IPS-18c (cell line): ENCODE data around the gene SKI.

Experiments used
- H3K4me3 ChIP-seq: 2 replicates; pipeline ENCODE4 v1.7.0; 2013; ENCODE audit warnings: low read depth, mild to moderate bottlenecking, low read length, moderate library complexity; ENCODE audit not compliant: insufficient read depth
- H3K9me3 ChIP-seq: one replicate; pipeline ENCODE4 v1.6.1; 2013; ENCODE audit warnings: mild to moderate bottlenecking, low read length, moderate library complexity; ENCODE audit not compliant: control insufficient read depth, insufficient read depth

The SKI gene

DNA sequence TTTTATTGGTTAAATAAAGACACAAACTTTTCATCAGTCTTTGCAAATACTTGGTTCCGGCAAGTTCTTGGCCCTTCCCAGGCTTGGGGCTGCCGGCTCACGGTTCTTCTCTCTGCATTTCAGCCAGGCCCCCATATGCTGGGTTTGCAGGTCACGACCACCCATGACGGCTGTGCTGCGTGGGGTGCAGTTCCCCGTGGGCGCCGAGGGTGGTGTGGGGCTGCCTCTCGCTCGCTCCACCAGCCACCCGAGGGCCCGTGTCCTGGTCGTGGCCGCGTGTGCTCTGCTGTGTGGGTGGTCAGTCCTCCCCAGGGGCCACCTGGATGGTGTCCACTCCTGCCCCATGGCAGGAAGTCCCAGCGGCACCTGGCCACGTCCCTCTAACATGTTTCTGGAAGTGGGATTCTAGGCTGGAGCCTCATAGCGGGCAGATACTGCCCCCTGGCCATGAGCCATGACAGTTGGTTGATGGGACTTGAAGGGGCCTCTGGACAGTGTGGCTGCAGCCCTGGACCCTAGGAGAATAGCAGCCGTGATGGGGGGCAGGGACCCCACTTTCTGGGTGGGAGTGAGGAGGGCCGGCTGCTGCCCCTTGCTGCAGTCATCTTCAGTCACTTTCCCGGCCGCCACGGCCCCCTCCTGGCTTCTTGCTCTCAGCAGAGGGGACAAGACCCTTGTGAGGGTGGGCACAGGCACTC lies 46.3 kb downstream of the SKI start:
- H3K9me3 ChIP-seq, result no peaks in the 10 kb centered on the region
- H3K4me3 ChIP-seq, result no peak overlapping the region

DNA sequence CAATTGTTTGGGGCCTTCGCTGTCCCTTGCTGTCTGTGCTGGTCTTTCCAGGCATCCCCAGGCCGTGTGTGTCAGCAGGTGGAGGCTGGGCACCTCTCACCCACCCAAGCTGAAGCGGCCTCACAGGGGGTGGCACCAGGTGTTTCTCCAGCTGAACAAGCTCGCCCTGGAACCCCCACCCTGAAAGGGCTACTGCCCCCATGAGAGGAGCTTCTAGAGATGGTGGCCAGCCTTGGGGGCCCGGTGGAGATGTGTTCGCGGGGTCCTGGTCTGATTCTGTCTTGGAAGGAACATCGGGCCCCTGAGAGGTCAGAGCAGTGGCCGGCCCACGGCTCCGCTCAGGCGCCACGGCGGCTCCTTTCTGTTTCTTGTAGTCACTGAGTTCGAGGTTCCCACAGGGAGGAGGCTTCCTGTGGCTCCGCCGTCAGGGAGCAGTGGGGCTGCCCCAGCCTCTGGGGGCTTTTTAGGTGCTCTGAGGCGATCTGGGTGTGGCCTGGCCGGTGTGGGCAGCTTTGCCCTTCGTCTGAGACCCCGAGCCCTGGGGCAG lies 46.9 kb downstream of the SKI start:
- Histone ChIP-seq H3K9me3 (no peaks in the 10 kb centered on the region), H3K4me3 (no peak overlapping the region)

DNA sequence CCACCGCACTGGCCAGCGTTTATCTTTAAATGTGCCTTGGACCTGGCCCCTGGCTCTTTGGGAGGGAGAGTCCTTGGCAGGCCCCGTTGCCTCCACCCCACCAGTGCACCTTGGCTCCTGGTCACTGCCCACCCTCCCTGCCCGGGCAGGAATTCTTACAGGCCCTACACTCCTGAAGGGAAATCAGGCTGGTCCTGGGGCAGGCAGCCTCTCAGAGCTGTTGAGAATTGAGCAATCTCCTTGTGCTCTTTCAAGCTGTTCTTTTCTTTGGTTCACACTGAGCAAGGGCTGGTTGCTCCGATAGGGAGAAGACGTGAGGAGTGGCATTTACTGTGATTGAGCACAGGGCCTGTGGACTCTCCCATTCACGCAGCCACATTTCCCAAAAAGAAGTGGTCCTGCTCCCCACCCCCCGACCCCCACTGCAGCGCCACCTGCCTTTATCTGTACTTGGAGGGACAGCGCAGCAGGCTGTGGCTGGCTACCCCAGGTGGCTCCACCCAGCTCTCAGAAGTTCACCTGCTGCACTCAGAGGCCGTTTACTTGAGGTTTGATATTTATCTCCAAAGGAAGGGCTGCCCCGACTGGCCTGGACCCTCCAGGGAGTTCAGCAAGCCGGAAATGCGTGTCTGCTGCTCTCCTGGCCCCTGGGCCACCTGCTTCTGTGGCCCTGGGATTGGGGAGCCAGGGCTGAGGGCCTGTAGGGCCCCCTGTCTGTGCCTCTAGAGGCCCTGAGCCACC lies 47.8 kb downstream of the SKI start:
- Histone ChIP-seq H3K4me3 (no peak overlapping the region), H3K9me3 (no peaks in the 10 kb centered on the region)

DNA sequence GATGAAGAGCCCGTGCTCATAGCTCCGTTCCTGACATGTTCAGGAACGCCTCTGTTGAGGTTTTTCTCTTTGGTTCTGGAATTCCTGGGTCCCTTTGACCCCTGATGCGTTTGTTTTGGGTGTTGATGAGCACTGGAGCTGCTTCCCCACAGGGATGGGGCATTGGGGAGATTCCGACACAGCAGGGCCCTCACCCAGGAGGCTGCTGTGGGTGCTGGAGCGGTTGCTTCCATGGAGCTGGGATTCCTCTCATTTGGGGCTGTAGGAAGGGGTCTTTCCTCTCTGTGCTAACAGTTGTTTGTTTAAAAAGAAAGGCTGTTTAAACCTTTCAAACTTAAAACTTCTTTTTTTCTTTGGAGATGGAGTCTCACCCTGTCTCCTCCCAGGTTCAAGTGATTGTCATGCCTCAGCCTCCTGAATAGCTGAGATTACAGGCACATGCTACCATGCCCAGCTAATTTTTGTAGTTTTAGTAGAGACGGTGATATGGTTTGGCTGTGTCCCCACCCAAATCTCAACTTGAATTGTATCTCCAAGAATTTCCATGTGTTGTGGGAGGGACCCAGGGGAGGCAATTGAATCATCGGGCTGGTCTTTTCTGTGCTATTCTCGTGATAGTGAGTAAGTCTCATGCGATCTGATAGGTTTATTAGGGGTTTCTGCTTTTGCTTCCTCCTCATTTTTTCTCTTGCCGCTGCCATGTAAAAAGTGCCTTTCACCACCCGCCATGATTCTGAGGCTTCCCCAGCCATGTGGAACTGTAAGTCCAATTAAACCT lies 48.9 kb downstream of the SKI start:
- Histone ChIP-seq H3K4me3 (no peak overlapping the region), H3K9me3 (no peaks in the 10 kb centered on the region)

DNA sequence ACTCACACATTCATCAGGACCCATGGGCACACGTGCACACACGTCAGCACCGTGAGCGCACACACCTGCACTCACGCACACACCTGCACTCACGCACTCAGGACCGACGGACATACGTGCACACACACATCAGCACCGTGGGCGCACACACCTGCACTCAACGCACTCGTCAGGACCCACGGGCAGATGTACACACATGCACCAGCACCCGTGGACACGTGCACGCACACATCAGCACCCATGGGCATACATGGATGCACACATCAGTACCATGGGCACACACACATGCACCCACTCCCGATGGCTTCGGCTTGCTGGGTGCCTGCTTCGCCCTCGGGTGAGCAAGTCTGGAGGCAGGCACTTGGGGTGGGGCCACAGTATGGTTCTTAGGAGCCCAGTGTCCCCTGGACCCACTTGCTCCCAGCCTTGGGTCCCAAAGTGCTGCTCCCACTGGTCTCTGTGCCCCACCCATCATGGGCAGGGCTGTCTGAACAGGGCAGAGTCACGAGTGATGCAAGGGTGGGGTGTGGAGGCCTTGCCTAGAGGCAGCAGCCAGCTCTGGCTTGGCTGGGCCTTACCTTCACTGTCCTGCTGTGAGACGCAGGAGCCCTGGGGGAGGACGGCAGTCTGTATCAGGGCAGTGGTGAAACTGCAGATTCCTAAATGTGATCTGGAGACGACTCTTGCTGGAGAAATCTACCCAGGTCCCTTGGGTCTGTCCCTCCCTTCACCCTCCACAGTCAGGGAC lies 49.8 kb downstream of the SKI start:
- Histone ChIP-seq H3K9me3 (no peaks in the 10 kb centered on the region), H3K4me3 (no peak overlapping the region)

DNA sequence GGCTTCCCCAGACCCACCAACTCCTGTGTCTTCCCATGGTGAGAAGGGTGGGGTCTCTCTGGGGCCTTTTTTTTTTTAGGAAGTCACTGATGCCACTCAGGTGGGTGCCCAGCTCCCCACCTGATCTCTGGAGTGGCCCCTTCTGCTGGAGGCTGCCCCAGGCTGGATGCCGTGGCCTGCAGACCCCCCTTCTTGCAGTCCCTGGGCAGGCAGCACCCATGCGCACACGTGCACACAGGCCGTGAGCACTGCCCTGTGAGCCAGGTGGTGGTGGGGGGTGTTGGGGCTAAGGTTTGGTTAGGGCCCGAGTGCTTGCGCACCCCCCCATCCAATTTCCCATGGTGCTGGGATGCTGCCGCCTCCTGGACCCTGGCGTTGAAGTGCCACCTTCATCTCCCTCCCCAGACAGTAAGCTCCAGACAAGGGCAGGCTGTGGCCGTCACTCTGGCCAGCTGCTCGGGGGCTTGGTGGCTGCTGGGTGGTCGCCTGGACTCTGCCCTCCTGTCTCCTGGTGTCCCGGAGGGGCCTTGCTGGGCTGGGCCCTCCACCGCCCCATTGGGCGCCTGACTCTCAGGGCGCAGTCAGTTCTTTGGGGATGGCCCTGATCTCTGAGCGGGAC lies 50.6 kb downstream of the SKI start:
- Histone ChIP-seq H3K4me3 (no peak overlapping the region), H3K9me3 (no peaks in the 10 kb centered on the region)

DNA sequence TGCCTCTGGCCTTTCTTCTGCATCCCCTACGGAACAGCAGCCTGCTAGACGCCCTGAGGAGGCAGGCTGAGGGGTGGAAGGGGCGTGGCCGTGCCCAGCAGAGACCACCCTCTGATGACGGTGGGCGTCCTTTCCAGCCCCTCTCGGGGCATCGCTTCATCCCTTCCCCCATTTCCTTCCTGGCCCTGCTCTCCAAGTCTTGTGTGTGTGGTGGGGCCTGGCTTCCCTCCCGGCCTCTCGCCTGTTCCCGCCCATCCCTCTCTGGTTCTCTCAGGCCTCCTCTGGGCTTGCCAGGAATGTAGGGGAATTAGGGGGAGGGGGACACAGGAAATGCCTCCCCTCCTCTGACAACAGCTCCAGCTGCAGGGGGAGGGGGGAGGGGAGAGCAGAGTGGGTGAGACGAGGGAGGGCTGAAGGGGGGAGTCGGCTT lies 51.1 kb downstream of the SKI start:
- no peak overlapping the region for H3K4me3 ChIP-seq

DNA sequence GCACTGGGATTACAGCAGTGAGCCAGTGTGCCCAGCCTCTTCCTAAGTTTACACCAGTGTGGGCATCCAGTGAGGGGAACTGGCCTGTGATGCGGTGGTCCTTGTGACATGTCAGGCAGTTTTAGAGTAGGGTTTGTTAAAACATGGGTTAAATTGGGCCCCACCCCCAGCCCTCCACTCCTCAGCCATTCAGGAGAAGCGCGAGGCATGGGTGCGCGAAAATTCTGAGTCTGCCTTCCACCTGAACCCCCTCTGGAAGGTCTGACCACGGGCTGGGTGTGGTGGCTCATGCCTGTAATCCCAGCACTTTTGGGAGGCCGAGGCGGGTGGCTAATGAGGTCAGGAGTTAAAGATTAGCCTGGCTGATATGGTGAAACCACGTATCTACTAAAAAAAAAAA lies 51.7 kb downstream of the SKI start:
- no peak overlapping the region for H3K4me3 ChIP-seq
- H3K9me3 ChIP-seq, result no peaks in the 10 kb centered on the region

More for the DNA sequence above, 51.1 kb downstream of the SKI start:
- H3K9me3 ChIP-seq, result no peaks in the 10 kb centered on the region

DNA sequence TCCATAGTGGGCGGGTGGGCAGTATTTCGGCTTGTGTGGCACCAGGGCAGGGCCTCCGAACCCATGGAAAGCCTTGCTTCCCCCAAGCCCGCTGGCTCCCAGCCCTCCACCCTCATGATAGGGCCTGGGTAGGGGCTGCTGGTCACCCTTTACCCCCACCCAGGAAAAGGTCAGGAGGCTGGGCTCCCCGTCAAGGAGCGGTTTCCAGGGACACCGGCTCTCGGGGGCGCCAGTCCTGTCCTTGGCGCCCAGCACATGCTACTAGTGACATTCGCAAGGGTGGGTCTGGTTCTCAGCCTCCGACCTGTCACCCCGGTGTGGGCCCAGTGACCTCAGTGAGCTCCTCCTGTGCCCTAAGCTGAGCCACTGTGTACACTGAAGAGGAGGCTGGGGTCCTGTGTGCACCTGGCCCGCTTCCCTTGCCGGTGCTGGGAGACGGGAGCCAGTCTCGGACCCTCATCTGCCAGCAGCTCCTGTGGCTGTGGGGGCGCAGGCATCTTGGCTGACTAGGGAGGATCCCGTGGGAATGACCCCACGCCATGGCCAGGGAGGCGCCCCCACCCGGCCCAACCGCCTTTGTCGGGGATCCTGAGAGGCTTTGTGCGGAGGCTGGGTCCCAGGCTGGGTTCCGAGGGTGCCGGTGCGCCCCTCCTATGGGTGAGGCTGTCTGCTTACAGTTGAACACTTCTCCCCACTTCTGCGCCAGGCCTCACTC lies 54.6 kb downstream of the SKI start:
- no peaks in the 10 kb centered on the region for H3K9me3 ChIP-seq
- H3K4me3 ChIP-seq, result no peak overlapping the region

DNA sequence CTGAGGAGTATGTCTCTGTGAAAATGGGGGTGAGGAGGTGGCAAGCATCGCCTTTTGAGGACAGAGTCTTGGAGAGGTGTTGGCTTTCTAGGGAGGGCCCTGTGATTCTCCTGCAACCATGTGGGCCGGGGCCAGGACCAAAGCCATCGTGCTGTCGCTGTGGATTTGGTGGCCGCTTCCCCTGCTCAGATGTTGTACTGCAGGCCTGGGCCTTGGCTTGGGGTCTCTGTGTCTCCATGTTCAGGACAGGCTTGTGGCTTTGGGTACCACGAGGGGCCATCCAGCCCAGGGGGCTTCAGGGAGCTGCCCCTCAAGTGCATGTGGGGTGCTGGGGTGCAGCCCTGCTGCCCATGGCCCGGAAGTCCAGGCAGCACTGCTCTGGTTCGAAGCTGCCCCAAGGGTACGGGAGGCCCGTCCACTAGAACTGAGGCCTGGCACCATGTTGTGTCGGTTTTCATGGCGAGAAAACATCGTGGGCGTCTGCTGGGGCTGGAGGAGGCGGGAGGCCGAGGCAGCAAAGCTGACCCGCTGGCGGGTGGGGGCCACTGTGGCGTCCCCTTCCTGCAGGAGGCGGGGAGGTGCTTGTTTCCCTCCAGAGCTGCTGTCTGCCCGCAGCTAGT lies 55.4 kb downstream of the SKI start:
- Histone ChIP-seq H3K9me3 (no peaks in the 10 kb centered on the region), H3K4me3 (no peak overlapping the region)

DNA sequence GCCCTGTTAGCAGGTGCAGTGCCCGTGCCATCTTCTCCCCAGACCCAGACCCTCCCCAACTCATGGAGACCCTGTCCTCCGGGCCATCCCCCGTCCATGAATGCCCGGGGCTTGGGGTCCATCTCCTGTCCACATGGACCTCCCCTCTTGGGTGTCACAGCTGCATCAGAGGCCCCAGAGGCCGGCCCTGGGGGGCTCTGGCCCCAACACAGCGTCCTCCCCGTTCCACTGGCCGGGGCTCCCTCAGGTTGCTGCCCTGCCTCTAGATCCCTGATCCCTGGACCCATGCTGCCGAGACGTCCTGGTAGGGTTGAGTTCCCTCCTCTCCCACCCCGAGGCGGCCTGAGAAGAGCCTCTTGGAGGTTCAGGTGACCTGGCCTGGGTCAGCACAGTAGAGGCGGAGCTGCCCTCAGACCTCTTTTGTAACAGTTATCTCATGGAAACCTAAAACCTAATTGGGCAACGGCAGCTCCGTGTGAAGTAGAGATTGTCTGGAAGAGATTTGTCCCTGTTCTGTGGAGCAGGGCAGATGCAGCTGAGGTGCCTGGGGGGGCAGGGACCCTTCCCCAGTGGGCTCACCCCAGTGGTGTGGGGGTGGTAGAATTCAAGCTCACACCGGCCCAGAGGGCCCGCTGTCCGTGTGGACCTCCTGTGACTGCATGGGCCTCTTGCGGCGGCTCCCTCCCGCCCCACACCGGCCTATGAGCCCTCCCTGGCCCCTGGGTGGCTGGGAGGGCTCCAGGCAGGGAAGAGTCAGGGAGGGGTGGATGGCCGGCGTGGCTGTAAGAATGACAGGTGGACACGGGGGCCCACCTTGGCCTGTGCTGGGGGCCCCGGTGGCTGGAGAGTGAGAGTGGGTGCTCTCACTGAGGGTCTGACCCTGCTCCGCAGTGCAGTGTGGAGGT lies 56.1 kb downstream of the SKI start:
- no peak overlapping the region for H3K4me3 ChIP-seq
- no peaks in the 10 kb centered on the region for H3K9me3 ChIP-seq

DNA sequence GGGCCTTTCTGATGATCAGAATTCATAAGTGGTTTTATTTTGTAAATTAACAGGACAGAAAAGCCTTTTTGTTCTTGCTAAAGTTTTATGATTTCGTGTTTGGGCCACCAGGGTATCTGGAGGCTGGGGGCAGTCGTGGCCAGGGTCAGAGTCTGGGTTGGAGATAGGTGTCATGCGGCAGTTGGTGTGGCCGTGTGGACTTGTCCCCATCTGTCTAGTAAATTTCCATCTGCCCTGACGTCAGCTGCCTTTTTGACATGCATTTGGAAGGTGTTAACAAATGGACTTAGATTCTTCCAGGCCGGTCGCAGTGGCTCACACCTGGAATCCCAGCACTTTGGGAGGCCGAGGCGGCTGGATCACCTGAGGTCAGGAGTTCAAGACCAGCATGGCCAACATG lies 56.8 kb downstream of the SKI start:
- Histone ChIP-seq H3K4me3 (no peak overlapping the region), H3K9me3 (no peaks in the 10 kb centered on the region)

DNA sequence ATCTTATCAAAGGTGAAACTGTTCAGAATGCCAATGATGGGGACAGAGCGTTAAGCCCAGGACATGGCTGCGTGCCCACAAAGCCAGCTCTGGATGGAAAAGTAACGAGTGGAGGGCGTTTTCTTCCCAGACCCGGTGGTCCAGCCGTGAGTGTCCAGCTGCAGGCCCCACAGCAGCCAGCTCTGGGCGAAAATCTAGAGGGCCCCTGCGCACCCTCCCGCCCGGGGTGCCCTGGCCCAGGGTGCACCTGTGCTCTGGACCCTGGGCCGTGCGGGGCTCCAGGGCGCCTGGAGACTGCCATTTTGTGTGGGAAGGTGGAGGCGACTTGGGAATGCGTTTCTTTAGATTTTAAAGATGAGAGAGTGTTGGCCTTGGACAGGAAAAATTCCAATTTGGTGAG lies 58.8 kb downstream of the SKI start:
- Histone ChIP-seq H3K9me3 (no peaks in the 10 kb centered on the region), H3K4me3 (no peak overlapping the region)

DNA sequence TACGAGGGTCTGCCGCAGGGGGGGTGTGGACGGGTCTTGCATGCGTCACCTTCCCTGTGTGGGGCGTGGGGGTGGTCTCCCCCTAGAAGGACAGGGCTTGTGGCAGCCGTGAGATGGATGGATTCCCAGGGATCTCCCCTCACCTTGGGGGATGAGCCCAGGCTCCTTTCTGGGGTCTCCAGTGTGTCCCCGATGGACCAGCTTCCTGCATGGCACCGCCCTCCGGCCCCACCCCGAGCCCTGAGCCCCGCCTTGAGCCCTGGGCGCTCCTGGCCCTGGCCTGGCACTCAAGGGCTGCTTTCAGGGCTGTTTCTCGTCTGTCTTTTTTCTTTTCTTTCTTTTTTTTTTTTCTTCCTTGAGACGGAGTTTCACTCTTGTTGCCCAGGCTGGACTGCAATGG lies 59.5 kb downstream of the SKI start:
- no peaks in the 10 kb centered on the region for H3K9me3 ChIP-seq
- no peak overlapping the region for H3K4me3 ChIP-seq

DNA sequence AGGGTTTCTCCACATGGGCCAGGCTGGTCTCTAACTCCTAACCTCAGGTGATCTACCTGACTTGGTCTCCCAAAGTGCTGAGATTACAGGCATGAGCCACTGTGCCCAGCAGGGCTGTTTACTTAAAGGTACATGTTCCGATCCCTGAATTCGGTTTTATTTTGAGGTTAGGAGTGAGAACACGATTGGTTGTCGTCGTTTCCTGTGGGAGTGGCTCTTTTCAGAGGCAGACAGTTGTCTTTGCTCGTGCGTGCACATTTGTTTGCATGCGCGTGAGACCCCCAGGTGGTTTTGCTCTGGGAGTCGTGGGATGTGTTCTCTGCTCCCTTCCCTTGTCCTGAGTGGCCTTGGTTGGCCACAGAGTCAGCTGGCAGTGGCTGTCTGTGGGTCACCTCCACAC lies 60.2 kb downstream of the SKI start:
- H3K9me3 ChIP-seq, result no peaks in the 10 kb centered on the region
- H3K4me3 ChIP-seq, result no peak overlapping the region
